ENCODE data around the gene KBTBD4. TPM values are rescaled to one million over a fixed set of nuclear protein-coding genes. Genes with fewer than 3 reads are reported as not detected.
A peak's percentile ranks its signal among the peaks of the same experiment; 100 is the strongest.

KBTBD4 gene
- total and polyA plus RNA-seq, 2 of the 13 experiments (the other 11 are each of a cell fraction or from before 2014, with no cell fraction given) = 8.5 to 12.8 TPM

DNA sequence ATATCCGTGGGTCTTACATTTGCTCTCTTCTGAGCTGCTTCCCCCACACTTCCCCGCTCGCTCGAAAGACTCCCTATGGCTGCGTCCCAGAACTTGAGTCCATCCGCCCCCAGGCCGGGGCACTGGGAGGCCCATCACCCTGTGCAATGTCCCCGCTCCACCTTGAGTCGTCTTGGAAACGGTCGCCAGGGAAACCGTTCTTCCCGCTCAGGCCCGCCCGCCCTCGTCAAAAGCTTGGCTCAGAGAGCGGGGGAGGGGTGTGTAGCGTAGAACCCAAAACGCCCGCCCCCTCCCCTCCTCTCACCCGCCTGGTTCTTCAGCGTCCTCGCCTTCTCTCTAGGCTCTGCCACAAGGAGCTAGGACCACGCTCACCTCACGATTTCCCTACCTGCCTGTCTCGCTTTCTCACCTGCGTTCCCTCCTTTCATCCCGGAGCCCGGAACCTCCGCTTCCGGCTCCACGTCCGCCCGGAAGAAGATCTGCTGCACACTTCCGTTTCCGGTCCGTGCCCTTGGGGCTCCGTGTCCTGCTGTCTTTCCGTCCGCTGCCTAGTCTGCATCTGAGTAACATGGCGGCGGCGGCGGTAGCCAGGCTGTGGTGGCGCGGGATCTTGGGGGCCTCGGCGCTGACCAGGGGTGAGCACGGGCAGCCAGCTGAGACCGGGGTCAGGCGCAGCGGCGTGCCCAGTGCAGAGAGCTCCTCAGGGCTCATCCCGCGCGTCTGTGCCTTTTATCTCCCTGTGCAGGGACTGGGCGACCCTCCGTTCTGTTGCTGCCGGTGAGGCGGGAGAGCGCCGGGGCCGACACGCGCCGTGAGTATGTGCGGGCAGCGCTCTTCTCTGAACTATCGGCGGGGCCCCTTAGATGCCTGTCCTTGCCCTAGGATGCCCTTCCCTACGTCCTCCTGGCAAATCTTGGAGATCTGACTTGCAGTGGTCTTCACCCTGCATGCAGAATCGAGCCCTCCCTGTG is at the start of gene KBTBD4, which contains the start of gene NDUFS3 (continued):
- TF ChIP-seq ZSCAN30 (CRISPR knock-in tag; IDR thresholded peaks at IDR 0.05) (no peak), ZNF530 (CRISPR knock-in tag; IDR thresholded peaks at IDR 0.05; ENCODE audit: low read depth) (no peak), RXRA (CRISPR knock-in tag; IDR thresholded peaks at IDR 0.05) (peak; percentile 88), DDIT3 (CRISPR knock-in tag; IDR thresholded peaks at IDR 0.05) (no peak), JUND (CRISPR knock-in tag; IDR thresholded peaks at IDR 0.05) (no peak; the same call in 1 of the 2 replicates), FOXP1 (IDR thresholded peaks at IDR 0.05) (no peak; the same call in 1 of the 2 replicates), FOXP1 (CRISPR knock-in tag; IDR thresholded peaks at IDR 0.05) (peak; percentile 31; the same call in 1 of the 2 replicates), ZFP62 (CRISPR knock-in tag; IDR thresholded peaks at IDR 0.05) (no peak), ZNF331 (CRISPR knock-in tag; IDR thresholded peaks at IDR 0.05) (peak; percentile 91), POLR2AphosphoS5 (IDR thresholded peaks at IDR 0.05; ENCODE audit: low read depth, low read length) (peak; percentile 85), ZNF263 (CRISPR knock-in tag; IDR thresholded peaks at IDR 0.05) (no peak), ELK4 (CRISPR knock-in tag; IDR thresholded peaks at IDR 0.05; ENCODE audit: borderline replicate concordance) (0 out of 2 replicates have a peak, but pooled peaks have one; percentile 3), SRSF1 (optimal IDR thresholded peaks at IDR 0.05; ENCODE audit: low read depth, low read length) (peak; percentile 71)
- TF ChIP-seq, protein P1, sequence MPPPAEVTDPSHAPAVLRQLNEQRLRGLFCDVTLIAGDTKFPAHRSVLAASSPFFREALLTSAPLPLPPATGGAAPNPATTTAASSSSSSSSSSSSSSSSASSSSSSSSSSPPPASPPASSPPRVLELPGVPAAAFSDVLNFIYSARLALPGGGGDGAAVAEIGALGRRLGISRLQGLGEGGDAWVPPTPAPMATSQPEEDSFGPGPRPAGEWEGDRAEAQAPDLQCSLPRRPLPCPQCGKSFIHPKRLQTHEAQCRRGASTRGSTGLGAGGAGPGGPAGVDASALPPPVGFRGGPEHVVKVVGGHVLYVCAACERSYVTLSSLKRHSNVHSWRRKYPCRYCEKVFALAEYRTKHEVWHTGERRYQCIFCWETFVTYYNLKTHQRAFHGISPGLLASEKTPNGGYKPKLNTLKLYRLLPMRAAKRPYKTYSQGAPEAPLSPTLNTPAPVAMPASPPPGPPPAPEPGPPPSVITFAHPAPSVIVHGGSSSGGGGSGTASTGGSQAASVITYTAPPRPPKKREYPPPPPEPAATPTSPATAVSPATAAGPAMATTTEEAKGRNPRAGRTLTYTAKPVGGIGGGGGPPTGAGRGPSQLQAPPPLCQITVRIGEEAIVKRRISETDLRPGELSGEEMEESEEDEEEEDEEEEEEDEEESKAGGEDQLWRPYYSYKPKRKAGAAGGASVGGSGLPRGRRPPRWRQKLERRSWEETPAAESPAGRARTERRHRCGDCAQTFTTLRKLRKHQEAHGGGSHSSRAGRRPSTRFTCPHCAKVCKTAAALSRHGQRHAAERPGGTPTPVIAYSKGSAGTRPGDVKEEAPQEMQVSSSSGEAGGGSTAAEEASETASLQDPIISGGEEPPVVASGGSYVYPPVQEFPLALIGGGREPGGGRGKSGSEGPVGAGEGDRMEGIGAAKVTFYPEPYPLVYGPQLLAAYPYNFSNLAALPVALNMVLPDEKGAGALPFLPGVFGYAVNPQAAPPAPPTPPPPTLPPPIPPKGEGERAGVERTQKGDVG (CRISPR knock-in tag; IDR thresholded peaks at IDR 0.05; ENCODE audit: borderline replicate concordance) = peak; percentile 72; the same call in 1 of the 2 replicates
- TF ChIP-seq, protein P2, sequence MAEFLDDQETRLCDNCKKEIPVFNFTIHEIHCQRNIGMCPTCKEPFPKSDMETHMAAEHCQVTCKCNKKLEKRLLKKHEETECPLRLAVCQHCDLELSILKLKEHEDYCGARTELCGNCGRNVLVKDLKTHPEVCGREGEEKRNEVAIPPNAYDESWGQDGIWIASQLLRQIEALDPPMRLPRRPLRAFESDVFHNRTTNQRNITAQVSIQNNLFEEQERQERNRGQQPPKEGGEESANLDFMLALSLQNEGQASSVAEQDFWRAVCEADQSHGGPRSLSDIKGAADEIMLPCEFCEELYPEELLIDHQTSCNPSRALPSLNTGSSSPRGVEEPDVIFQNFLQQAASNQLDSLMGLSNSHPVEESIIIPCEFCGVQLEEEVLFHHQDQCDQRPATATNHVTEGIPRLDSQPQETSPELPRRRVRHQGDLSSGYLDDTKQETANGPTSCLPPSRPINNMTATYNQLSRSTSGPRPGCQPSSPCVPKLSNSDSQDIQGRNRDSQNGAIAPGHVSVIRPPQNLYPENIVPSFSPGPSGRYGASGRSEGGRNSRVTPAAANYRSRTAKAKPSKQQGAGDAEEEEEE (CRISPR knock-in tag; IDR thresholded peaks at IDR 0.05; ENCODE audit: borderline replicate concordance) = peak; percentile 45; the same call in 1 of the 2 replicates
- TF ChIP-seq, protein P3, sequence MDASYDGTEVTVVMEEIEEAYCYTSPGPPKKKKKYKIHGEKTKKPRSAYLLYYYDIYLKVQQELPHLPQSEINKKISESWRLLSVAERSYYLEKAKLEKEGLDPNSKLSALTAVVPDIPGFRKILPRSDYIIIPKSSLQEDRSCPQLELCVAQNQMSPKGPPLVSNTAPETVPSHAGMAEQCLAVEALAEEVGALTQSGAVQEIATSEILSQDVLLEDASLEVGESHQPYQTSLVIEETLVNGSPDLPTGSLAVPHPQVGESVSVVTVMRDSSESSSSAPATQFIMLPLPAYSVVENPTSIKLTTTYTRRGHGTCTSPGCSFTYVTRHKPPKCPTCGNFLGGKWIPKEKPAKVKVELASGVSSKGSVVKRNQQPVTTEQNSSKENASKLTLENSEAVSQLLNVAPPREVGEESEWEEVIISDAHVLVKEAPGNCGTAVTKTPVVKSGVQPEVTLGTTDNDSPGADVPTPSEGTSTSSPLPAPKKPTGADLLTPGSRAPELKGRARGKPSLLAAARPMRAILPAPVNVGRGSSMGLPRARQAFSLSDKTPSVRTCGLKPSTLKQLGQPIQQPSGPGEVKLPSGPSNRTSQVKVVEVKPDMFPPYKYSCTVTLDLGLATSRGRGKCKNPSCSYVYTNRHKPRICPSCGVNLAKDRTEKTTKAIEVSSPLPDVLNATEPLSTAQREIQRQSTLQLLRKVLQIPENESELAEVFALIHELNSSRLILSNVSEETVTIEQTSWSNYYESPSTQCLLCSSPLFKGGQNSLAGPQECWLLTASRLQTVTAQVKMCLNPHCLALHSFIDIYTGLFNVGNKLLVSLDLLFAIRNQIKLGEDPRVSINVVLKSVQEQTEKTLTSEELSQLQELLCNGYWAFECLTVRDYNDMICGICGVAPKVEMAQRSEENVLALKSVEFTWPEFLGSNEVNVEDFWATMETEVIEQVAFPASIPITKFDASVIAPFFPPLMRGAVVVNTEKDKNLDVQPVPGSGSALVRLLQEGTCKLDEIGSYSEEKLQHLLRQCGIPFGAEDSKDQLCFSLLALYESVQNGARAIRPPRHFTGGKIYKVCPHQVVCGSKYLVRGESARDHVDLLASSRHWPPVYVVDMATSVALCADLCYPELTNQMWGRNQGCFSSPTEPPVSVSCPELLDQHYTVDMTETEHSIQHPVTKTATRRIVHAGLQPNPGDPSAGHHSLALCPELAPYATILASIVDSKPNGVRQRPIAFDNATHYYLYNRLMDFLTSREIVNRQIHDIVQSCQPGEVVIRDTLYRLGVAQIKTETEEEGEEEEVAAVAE (CRISPR knock-in tag; IDR thresholded peaks at IDR 0.05; ENCODE audit: borderline replicate concordance) = peak; percentile 61
- TF ChIP-seq, protein P4, sequence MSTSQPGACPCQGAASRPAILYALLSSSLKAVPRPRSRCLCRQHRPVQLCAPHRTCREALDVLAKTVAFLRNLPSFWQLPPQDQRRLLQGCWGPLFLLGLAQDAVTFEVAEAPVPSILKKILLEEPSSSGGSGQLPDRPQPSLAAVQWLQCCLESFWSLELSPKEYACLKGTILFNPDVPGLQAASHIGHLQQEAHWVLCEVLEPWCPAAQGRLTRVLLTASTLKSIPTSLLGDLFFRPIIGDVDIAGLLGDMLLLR (CRISPR knock-in tag; IDR thresholded peaks at IDR 0.05) = peak; percentile 47; the same call in 1 of the 2 replicates
